K562 (cell line): Measurements from ENCODE around the gene MIDN. TPM values are rescaled to one million over a fixed set of nuclear protein-coding genes. Genes with fewer than 3 reads are reported as not detected.

Experiments
- CREB1 ChIP-seq, 2 experiments: sonication (generic) in 1 of 2; formaldehyde crosslinking in 1 of 2; IDR thresholded peaks; 2 replicates each; pipeline versions ENCODE4 v1.6.1 to v1.8.0; 2012 to 2022; ENCODE audit warnings: inconsistent platforms in 1 of 2, mild to moderate bottlenecking in 1 of 2, missing genetic modification reagents in 1 of 2, moderate library complexity in 1 of 2
- CREBBP ChIP-seq: IDR thresholded peaks from one replicate; pipeline ENCODE4 v1.6.1; 2012; ENCODE audit warnings: low read depth, mild to moderate bottlenecking, control low read depth, inconsistent platforms, low read length
- EHMT2 ChIP-seq: fragments of 450-650 bp; IDR thresholded peaks from 2 replicates; pipeline ENCODE4 v1.6.1; 2018; ENCODE audit warnings: antibody characterized with exemption
- FOXK1 ChIP-seq: sonication (generic); formaldehyde crosslinking; IDR thresholded peaks from 2 replicates; pipeline ENCODE4 v1.8.0; 2022; ENCODE audit warnings: missing genetic modification reagents, mild to moderate bottlenecking, borderline replicate concordance
- GABPB1 ChIP-seq: sonication (generic); formaldehyde crosslinking; IDR thresholded peaks from 2 replicates; pipeline ENCODE4 v1.8.0; 2022; ENCODE audit warnings: mild to moderate bottlenecking, missing genetic modification reagents
- HDAC1 ChIP-seq, 2 experiments: fragments of 450-650 bp; IDR thresholded peaks; 2 replicates each; pipeline ENCODE4 v1.6.1; 2016 to 2017; ENCODE audit warnings: inconsistent platforms in 1 of 2, mild to moderate bottlenecking in 1 of 2, moderate library complexity in 1 of 2
- HDGF ChIP-seq: fragments of 450-650 bp; IDR thresholded peaks from 2 replicates; pipeline ENCODE4 v1.6.1; 2016
- KLF10 ChIP-seq: fragments of 250-450 bp; sonication (Bioruptor Pico); IDR thresholded peaks from 2 replicates; pipeline ENCODE4 v1.6.1; 2021; ENCODE audit warnings: matching md5 sums
- LARP7 ChIP-seq: fragments of 450-650 bp; IDR thresholded peaks from 2 replicates; pipeline ENCODE4 v1.6.1; 2016
- MAFG ChIP-seq: fragments of 450-650 bp; conservative IDR thresholded peaks from 2 replicates; pipeline ENCODE4 v1.6.1; 2016; ENCODE audit warnings: missing genetic modification characterization, missing compliant biosample characterization
- MTA3 ChIP-seq: fragments of 450-650 bp; formaldehyde crosslinking; IDR thresholded peaks from 2 replicates; pipeline ENCODE4 v1.6.1; 2017; ENCODE audit warnings: mild to moderate bottlenecking, borderline replicate concordance
- RBM14 ChIP-seq: fragments of 200-400 bp; formaldehyde crosslinking; IDR thresholded peaks from 2 replicates; pipeline ENCODE4 v1.6.1; 2018; ENCODE audit warnings: low read depth, mild to moderate bottlenecking, low read length, moderate library complexity, borderline replicate concordance; ENCODE audit not compliant: insufficient read depth
- SREBF2 ChIP-seq: sonication (generic); formaldehyde crosslinking; IDR thresholded peaks from 2 replicates; pipeline ENCODE4 v1.4.0; 2020; ENCODE audit warnings: mild to moderate bottlenecking, missing genetic modification reagents
- TCF7 ChIP-seq: sonication (generic); IDR thresholded peaks from 2 replicates; pipeline ENCODE4 v1.6.1; 2016; ENCODE audit warnings: antibody characterized with exemption, borderline replicate concordance
- U2AF2 ChIP-seq: fragments of 200-400 bp; formaldehyde crosslinking; optimal IDR thresholded peaks from 2 replicates; pipeline ENCODE3; 2017; ENCODE audit warnings: low read depth, mild to moderate bottlenecking, low read length
- ZNF143 ChIP-seq: sonication (generic); formaldehyde crosslinking; IDR thresholded peaks from 2 replicates; pipeline ENCODE4 v1.9.0; 2022; ENCODE audit warnings: mild to moderate bottlenecking, missing genetic modification reagents
- ZNF431 ChIP-seq: sonication (generic); formaldehyde crosslinking; IDR thresholded peaks from 2 replicates; pipeline ENCODE4 v1.8.0; 2022; ENCODE audit warnings: mild to moderate bottlenecking, missing genetic modification reagents
- ZNF75A ChIP-seq: fragments of 450-650 bp; formaldehyde crosslinking; IDR thresholded peaks from 2 replicates; pipeline ENCODE4 v1.4.0; 2020; ENCODE audit warnings: mild to moderate bottlenecking
- polyA plus RNA-seq, 8 experiments: library from polyadenylated mRNA; depleted of rRNA in 4 of 8; stranded (reverse) in 5 of 8; unstranded in 3 of 8; fragments of >200 nt; fragmentation: Nextera tagmentation in 2 of 8; fragmentation: Illumina TruSeq in 1 of 8; extraction: Ambion mirVana in 2 of 8; extraction: Trizol in 1 of 8; gene quantifications; 2 replicates each; pipeline versions ENCODE4 v1.2.1 to v1.2.3, GENCODE V29; 2011 to 2014; ENCODE audit warnings: inconsistent platforms in 1 of 8, missing spikeins in 1 of 8
- total RNA-seq, 7 experiments: library from RNA; depleted of rRNA in 6 of 7; stranded (reverse); fragments of >200 nt in 6 of 7; fragmentation: Illumina TruSeq in 2 of 7; extraction: Trizol in 2 of 7; gene quantifications; 2 replicates each; pipeline versions ENCODE4 v1.2.1 to v1.2.3, GENCODE V29; 2011 to 2021; ENCODE audit warnings: low replicate concordance in 1 of 7
- TF ChIP-seq, protein P1 (sequence below), 2 experiments: IDR thresholded peaks; 2 replicates each; pipeline ENCODE4 v1.6.1; 2012; ENCODE audit warnings: improper control_type of control experiment in 2 of 2, low read depth in 2 of 2, low read length in 2 of 2, borderline replicate concordance in 1 of 2
- TF ChIP-seq, protein P2 (sequence below), 3 experiments: fragments of 200-800 bp in 1 of 3; sonication (Bioruptor generic) in 1 of 3; sonication (generic) in 1 of 3; formaldehyde crosslinking in 1 of 3; IDR thresholded peaks; 2 replicates each; pipeline versions ENCODE4 v1.6.1 to v1.8.0; 2016 to 2022; ENCODE audit warnings: mild to moderate bottlenecking in 2 of 3, missing compliant biosample characterization in 2 of 3, missing genetic modification characterization in 2 of 3, missing genetic modification reagents in 1 of 3
- TF ChIP-seq, protein P3 (sequence below): fragments of 450-650 bp; IDR thresholded peaks from 2 replicates; pipeline ENCODE4 v1.6.1; 2016; ENCODE audit warnings: low read depth, mild to moderate bottlenecking, moderate library complexity
- TF ChIP-seq, protein P4 (sequence below): sonication (generic); formaldehyde crosslinking; IDR thresholded peaks from 2 replicates; pipeline ENCODE4 v1.8.0; 2022; ENCODE audit warnings: mild to moderate bottlenecking, missing genetic modification reagents
- TF ChIP-seq, protein P5 (sequence below): fragments of 250-450 bp; sonication (Bioruptor Pico); IDR thresholded peaks from 2 replicates; pipeline ENCODE4 v1.5.0; 2021

The MIDN gene
- total and polyA plus RNA-seq, 9 of the 15 experiments (the other 6 are each of a cell fraction or from before 2014, with no cell fraction given), result 0.17 to 120 (median 10.1) TPM

DNA sequence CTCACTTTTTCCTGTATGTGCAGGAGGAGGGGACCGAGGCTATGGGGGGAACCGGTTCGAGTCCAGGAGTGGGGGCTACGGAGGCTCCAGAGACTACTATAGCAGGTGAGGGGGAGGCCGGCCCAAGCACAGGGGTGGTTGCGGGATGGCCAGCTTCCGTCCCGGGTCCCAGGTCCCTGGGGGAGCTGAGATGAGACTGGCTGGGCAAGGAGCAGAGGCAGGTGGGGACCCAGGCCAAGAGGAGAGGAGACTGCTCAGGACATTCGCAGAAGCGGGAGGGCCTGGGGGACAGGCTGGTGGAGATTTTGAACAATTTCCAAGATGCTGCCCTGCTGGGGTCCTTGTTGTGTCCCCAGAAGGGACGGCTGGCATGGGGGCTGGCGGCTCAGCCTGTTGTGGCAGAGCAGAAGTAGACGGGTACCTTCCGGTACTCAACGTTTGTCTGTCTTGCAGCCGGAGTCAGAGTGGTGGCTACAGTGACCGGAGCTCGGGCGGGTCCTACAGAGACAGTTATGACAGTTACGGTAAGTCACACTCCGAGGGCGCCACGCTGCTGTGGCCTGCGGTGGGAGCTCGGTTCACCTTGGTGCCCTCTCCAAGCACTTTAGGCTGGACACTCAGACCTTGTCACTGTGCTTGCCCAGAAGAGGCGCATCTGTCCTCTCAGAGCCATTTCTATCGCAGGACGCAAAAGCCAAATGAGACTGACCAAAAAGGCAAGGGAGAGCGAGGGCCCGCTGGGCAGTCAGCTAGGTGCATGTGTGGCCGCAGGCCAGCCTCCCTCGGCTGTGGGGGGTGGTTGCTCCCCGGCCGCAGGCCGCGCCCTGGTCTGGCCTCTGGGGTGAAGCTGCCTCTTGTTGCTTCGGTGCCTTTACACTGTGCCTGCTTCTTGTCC, 23.4 kb downstream of the MIDN start (continued):
- TF ChIP-seq, protein P1, sequence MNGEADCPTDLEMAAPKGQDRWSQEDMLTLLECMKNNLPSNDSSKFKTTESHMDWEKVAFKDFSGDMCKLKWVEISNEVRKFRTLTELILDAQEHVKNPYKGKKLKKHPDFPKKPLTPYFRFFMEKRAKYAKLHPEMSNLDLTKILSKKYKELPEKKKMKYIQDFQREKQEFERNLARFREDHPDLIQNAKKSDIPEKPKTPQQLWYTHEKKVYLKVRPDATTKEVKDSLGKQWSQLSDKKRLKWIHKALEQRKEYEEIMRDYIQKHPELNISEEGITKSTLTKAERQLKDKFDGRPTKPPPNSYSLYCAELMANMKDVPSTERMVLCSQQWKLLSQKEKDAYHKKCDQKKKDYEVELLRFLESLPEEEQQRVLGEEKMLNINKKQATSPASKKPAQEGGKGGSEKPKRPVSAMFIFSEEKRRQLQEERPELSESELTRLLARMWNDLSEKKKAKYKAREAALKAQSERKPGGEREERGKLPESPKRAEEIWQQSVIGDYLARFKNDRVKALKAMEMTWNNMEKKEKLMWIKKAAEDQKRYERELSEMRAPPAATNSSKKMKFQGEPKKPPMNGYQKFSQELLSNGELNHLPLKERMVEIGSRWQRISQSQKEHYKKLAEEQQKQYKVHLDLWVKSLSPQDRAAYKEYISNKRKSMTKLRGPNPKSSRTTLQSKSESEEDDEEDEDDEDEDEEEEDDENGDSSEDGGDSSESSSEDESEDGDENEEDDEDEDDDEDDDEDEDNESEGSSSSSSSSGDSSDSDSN (IDR thresholded peaks at IDR 0.05; ENCODE audit: borderline replicate concordance in 1 of 2, low read depth in 2 of 2, low read length in 2 of 2), result peak; percentile 36 to 69; a peak in 2 of 4 replicates
- peak; percentile 16; the same call in 1 of the 2 replicates for TF ChIP-seq MTA3
- no peak for TF ChIP-seq SREBF2 (CRISPR knock-in tag)
- no peak for TF ChIP-seq HDAC1 (IDR thresholded peaks at IDR 0.05)
- no peak for TF ChIP-seq CREBBP
- TF ChIP-seq, protein P2, sequence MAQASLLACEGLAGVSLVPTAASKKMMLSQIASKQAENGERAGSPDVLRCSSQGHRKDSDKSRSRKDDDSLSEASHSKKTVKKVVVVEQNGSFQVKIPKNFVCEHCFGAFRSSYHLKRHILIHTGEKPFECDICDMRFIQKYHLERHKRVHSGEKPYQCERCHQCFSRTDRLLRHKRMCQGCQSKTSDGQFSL (CRISPR knock-in tag; IDR thresholded peaks at IDR 0.05), result peak; percentile 80
- TF ChIP-seq, protein P2 (tag; IDR thresholded peaks at IDR 0.05), result 0 out of 4 replicates have a peak, but pooled peaks of 1 of the 2 experiments have one; percentile 31
- peak; percentile 18; the same call in 1 of the 2 replicates for TF ChIP-seq HDGF
- no peak for TF ChIP-seq ZNF431
- no peak for TF ChIP-seq KLF10 (CRISPR knock-in tag)
- TF ChIP-seq, protein P3, sequence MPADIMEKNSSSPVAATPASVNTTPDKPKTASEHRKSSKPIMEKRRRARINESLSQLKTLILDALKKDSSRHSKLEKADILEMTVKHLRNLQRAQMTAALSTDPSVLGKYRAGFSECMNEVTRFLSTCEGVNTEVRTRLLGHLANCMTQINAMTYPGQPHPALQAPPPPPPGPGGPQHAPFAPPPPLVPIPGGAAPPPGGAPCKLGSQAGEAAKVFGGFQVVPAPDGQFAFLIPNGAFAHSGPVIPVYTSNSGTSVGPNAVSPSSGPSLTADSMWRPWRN, result no peak
- TF ChIP-seq ZNF143 (CRISPR knock-in tag), result peak; percentile 36; the same call in 1 of the 2 replicates
- no peak for TF ChIP-seq LARP7
- TF ChIP-seq ZNF75A, result no peak
- TF ChIP-seq, protein P4, sequence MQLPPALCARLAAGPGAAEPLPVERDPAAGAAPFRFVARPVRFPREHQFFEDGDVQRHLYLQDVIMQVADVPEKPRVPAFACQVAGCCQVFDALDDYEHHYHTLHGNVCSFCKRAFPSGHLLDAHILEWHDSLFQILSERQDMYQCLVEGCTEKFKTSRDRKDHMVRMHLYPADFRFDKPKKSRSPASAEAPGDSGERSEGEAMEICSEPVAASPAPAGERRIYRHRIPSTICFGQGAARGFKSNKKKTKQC, result no peak
- TF ChIP-seq MAFG (tag), result no peak
- 0 out of 2 replicates have a peak, but pooled peaks have one; percentile 9 for TF ChIP-seq FOXK1 (CRISPR knock-in tag)
- TF ChIP-seq U2AF2, result no peak
- no peak for TF ChIP-seq TCF7
- TF ChIP-seq CREB1 (IDR thresholded peaks at IDR 0.05), result no peak
- no peak for TF ChIP-seq CREB1 (CRISPR knock-in tag; IDR thresholded peaks at IDR 0.05)
- TF ChIP-seq EHMT2, result no peak
- no peak for TF ChIP-seq RBM14
- TF ChIP-seq GABPB1 (CRISPR knock-in tag), result no peak; the same call in 1 of the 2 replicates
- TF ChIP-seq, protein P5, sequence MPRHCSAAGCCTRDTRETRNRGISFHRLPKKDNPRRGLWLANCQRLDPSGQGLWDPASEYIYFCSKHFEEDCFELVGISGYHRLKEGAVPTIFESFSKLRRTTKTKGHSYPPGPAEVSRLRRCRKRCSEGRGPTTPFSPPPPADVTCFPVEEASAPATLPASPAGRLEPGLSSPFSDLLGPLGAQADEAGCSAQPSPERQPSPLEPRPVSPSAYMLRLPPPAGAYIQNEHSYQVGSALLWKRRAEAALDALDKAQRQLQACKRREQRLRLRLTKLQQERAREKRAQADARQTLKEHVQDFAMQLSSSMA (CRISPR knock-in tag), result no peak
